ENCODE measurements around the gene ATP2A1. TPM values are rescaled to one million over a fixed set of nuclear protein-coding genes. Genes with fewer than 3 reads are reported as not detected.

Gene ATP2A1
- total and polyA plus RNA-seq, 2 donors (not counting 3 experiments of a cell fraction or from before 2014, with no cell fraction given) = 1.2 to 2.5 TPM

- CTCF ChIA-PET = interaction anchor here (1.8 kb wide), 1 partner anchor 45 kb away, joined by 4 read pairs; no protein-coding TSS in a partner anchor
- intact Hi-C loops (cut with micrococcal nuclease) = no loop called here
- FAIRE-seq = peak; percentile 18
These were observed 21.7 kb downstream of the ATP2A1 start for GRCh38 chr16:28899882-28900590.

More at GRCh38 chr16:28899882-28900590, 21.7 kb downstream of the ATP2A1 start:
- POLR2A ChIA-PET = no interaction called here
- TF ChIP-seq CTCF (IDR thresholded peaks at IDR 0.05; ENCODE audit: extremely low read depth in 1 of 2, insufficient read depth in 1 of 2, low read depth in 1 of 2, low read length in 2 of 2) = no peak
- no peak for TF ChIP-seq JUN (IDR thresholded peaks at IDR 0.05; ENCODE audit: borderline replicate concordance, insufficient read depth, insufficient read length, low read depth)
- no peak for TF ChIP-seq MAX (IDR thresholded peaks at IDR 0.05; ENCODE audit: insufficient read depth, insufficient read length)
- TF ChIP-seq FOS (IDR thresholded peaks at IDR 0.05; ENCODE audit: borderline replicate concordance, insufficient read depth, low read length) = no peak
- no peak for TF ChIP-seq EZH2 (IDR thresholded peaks at IDR 0.05; ENCODE audit: borderline replicate concordance, low read depth, low read length, severe bottlenecking)
- no peak for TF ChIP-seq GATA2 (IDR thresholded peaks at IDR 0.05; ENCODE audit: insufficient read depth, insufficient read length, low read depth, low read length)
- no peak for TF ChIP-seq MYC (IDR thresholded peaks at IDR 0.05; ENCODE audit: low read depth, low read length)
- no peak for TF ChIP-seq POLR2AphosphoS5 (IDR thresholded peaks at IDR 0.05; ENCODE audit: insufficient read depth, low read depth, low read length)
- TF ChIP-seq POLR2A (IDR thresholded peaks at IDR 0.05; ENCODE audit: low read depth, low read length) = no peak
- Histone ChIP-seq H3K9me3 (replicated peaks; ENCODE audit: control insufficient read depth, insufficient read depth, low read length) (no peaks in the 10 kb centered on the region), H3K9ac (replicated peaks; ENCODE audit: extremely low read depth, insufficient read depth, low read length) (no peak overlapping the region), H3K27me3 (ENCODE audit: control insufficient read depth in 2 of 2, insufficient read depth in 2 of 2, low read length in 2 of 2) (no peaks in the 10 kb centered on the region), H4K20me1 (replicated peaks; ENCODE audit: control insufficient read depth, extremely low read depth, insufficient read depth, low read length) (no peaks in the 10 kb centered on the region), H3K79me2 (ENCODE audit: control insufficient read depth, insufficient read depth, low read length) (no peaks in the 10 kb centered on the region), H3K4me1 (ENCODE audit: control insufficient read depth, extremely low read depth, insufficient read depth, low read length) (no peaks in the 10 kb centered on the region), H3K36me3 (ENCODE audit: control insufficient read depth in 2 of 2, extremely low read depth in 1 of 2, insufficient read depth in 2 of 2, low read length in 2 of 2) (peaks cover 0 to 2% of the 10 kb centered on the region in 2 experiments), H3K27ac (ENCODE audit: insufficient read depth, low read depth, low read length) (no peak overlapping the region), H3K4me2 (ENCODE audit: insufficient read depth, low read length) (no peak overlapping the region), H2AFZ (ENCODE audit: low read depth, low read length) (no peak overlapping the region), H3K4me3 (replicated peaks in 1 of 3; ENCODE audit: insufficient read depth in 1 of 3, low read depth in 1 of 3, low read length in 3 of 3) (no peak overlapping the region), H3K9me1 (replicated peaks; ENCODE audit: control insufficient read depth, extremely low read depth, insufficient read depth, low read length) (no peaks in the 10 kb centered on the region)
- no TSS peak for BruUV-seq (replicated peaks)
- no peak for DNase-seq (ENCODE audit: low read depth, low spot score)
- dilution Hi-C loops (cut with MboI; ENCODE audit: extremely low pct_ligation_motif_present, low sequenced_read_pairs) = no loop called here
